Left renal pelvis (tissue), 4 donors: ENCODE results near the gene ALDH1A2. TPM values are rescaled to one million over a fixed set of nuclear protein-coding genes. Genes with fewer than 3 reads are reported as not detected.

Experiments used
- DNase-seq, 4 donors: peaks; one replicate each; pipeline ENCODE4 v3.0.0-alpha.2; 2013; ENCODE audit warnings: low read depth in 4 of 4, low spot score in 3 of 4
- polyA plus RNA-seq, 4 donors: library from polyadenylated mRNA; unstranded; fragments of 120-200 nt; gene quantifications; one replicate each; pipeline ENCODE4 v1.2.1, GENCODE V29; 2013; ENCODE audit not compliant: insufficient read length in 4 of 4

The ALDH1A2 gene
- polyA plus RNA-seq, 4 donors, result 247 to 337 (median 275) TPM

GRCh38 chr15:57947282-57947681 is 118.2 kb downstream of the ALDH1A2 start:
- DNase-seq, result no peak

- no peak for DNase-seq
These were observed 118.9 kb downstream of the ALDH1A2 start for GRCh38 chr15:57946491-57947048.

GRCh38 chr15:57945616-57946015 is 119.9 kb downstream of the ALDH1A2 start:
- no peak for DNase-seq

- DNase-seq, result no peak
These were observed 121.6 kb downstream of the ALDH1A2 start for GRCh38 chr15:57943754-57944420.

- DNase-seq, result no peak
These were observed 122.3 kb downstream of the ALDH1A2 start for GRCh38 chr15:57943171-57943570.

GRCh38 chr15:57941816-57942215 is 123.7 kb downstream of the ALDH1A2 start:
- no peak for DNase-seq

GRCh38 chr15:57932348-57932747 is 133.2 kb downstream of the ALDH1A2 start:
- DNase-seq, result no peak

GRCh38 chr15:57931570-57931969 is 133.9 kb downstream of the ALDH1A2 start:
- no peak for DNase-seq

- DNase-seq, result no peak
These were observed 138.3 kb downstream of the ALDH1A2 start for GRCh38 chr15:57927091-57927631.

GRCh38 chr15:57925650-57926049 is 139.9 kb downstream of the ALDH1A2 start:
- DNase-seq, result no peak

GRCh38 chr15:57924598-57924997 is 140.9 kb downstream of the ALDH1A2 start:
- DNase-seq, result no peak

- no peak for DNase-seq
These were observed 141.8 kb downstream of the ALDH1A2 start for GRCh38 chr15:57923750-57924149.

- DNase-seq, result peak in 1 of 4 donors; percentile 57
These were observed 142.2 kb downstream of the ALDH1A2 start for GRCh38 chr15:57923306-57923705.

GRCh38 chr15:57922776-57923175 is 142.7 kb downstream of the ALDH1A2 start:
- no peak for DNase-seq

GRCh38 chr15:57921371-57921770 is 144.1 kb downstream of the ALDH1A2 start:
- DNase-seq, result no peak

- DNase-seq, result no peak
These were observed 144.6 kb downstream of the ALDH1A2 start for GRCh38 chr15:57920911-57921310.

GRCh38 chr15:57919754-57920153 is 145.8 kb downstream of the ALDH1A2 start:
- DNase-seq, result no peak

GRCh38 chr15:57917998-57918397 is 147.5 kb downstream of the ALDH1A2 start:
- DNase-seq, result no peak

- no peak for DNase-seq
These were observed 148.8 kb downstream of the ALDH1A2 start for GRCh38 chr15:57916695-57917094.

- DNase-seq, result no peak
These were observed 149.5 kb downstream of the ALDH1A2 start for GRCh38 chr15:57915827-57916531.

- no peak for DNase-seq
These were observed 151.0 kb downstream of the ALDH1A2 start for GRCh38 chr15:57914350-57915055.
